Naive B cell (primary cell): ENCODE data around the gene ARMH2. TPM values are rescaled to one million over a fixed set of nuclear protein-coding genes. Genes with fewer than 3 reads are reported as not detected.

Experiments
- ATAC-seq, 2 donors: fragments of 150-1000 bp; cut with Tn5 transposase; 2 replicates each; pipeline ENCODE4 v1.10.0; 2021; ENCODE audit warnings: low read depth in 2 of 2, mild to moderate bottlenecking in 2 of 2, moderate library complexity in 2 of 2
- DNase-seq: peaks from one replicate; pipeline ENCODE4 v3.0.0; 2022
- H3K27ac Mint-ChIP-seq, 6 donors: one replicate each; pipeline ENCODE4 v1.8.0; 2020 to 2022; ENCODE audit warnings: mild to moderate bottlenecking in 6 of 6, mixed read lengths in 6 of 6, moderate library complexity in 5 of 6, inconsistent platforms in 2 of 6
- H3K27me3 Mint-ChIP-seq, 3 donors: one replicate each; pipeline ENCODE4 v1.8.0; 2021 to 2022; ENCODE audit warnings: mixed read lengths in 3 of 3, mild to moderate bottlenecking in 1 of 3
- H3K36me3 Mint-ChIP-seq, 2 donors: one replicate each; pipeline ENCODE4 v1.8.0; 2020 to 2022; ENCODE audit warnings: mixed read lengths in 2 of 2, inconsistent platforms in 1 of 2, mild to moderate bottlenecking in 1 of 2
- H3K4me1 Mint-ChIP-seq, 3 donors: one replicate each; pipeline ENCODE4 v1.8.0; 2020 to 2022; ENCODE audit warnings: mixed read lengths in 3 of 3, inconsistent platforms in 1 of 3, mild to moderate bottlenecking in 1 of 3, moderate library complexity in 1 of 3
- H3K4me3 Mint-ChIP-seq, 8 donors: one replicate each; pipeline ENCODE4 v1.8.0; 2020 to 2022; ENCODE audit warnings: mild to moderate bottlenecking in 8 of 8, mixed read lengths in 8 of 8, moderate library complexity in 8 of 8, inconsistent platforms in 2 of 8
- H3K9me3 Mint-ChIP-seq, 7 donors: one replicate each; pipeline ENCODE4 v1.8.0; 2020 to 2022; ENCODE audit warnings: mixed read lengths in 7 of 7, mild to moderate bottlenecking in 5 of 7, inconsistent platforms in 2 of 7, moderate library complexity in 1 of 7
- polyA plus RNA-seq, 6 donors: library from polyadenylated mRNA; unstranded; fragments of 300-500 nt; fragmentation: Illumina TruSeq; gene quantifications; one replicate each; pipeline ENCODE4 v1.2.3, GENCODE V29; 2021; ENCODE audit warnings: low read depth in 6 of 6

ARMH2 gene
- polyA plus RNA-seq, 6 donors from 2014 or later, result 0.44 to 0.50 TPM; not detected in 4

DNA sequence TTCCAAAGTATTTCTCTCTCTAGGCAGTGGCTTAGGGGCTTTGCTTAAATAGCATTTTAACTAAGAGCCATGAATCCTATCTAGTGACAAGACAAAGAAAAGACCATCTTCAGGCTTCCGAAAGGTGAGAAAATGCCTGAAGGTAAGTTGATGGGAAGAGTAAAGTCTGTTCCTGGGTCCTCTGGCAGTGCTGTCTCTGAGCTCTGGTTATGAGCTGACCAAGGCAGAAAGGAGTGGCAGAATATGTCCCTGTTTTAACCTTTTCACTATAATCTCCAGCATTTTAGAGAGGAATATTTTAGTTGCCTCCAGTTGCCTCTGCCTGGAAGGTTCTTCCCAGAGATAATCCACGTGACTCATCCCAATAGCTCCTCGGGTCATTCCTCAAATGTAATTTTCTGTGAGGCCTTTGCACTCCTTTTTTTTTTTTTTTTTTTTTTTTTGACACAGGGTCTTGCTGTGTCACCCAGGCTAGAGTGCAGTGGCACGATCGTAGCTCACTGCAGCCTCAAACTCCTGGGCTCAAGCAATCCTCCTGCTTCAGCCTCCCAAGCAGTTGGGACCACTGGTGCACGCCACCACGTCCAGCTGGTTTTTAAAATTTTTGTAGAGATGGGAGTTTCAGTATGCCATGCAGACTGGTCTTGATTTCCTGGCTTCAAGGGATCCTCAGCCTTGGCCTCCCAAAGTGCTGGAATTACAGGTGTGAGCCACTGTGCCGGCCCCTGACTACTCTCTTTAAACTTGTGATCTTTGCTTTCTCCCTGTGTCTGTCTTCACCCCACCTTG, 3.7 kb upstream of the ARMH2 start:
- no peak for DNase-seq
- no peak overlapping the region for H3K4me3 Mint-ChIP-seq

GRCh38 chr6:24799541-24799915, 811 bp upstream of the ARMH2 start:
- H3K4me1 Mint-ChIP-seq, result peaks cover 0 to 12% (median 0%) of the 10 kb centered on the region in 3 donors
- peak overlapping the region in 3 of 6 donors; percentile 1 to 41 (median 29) for H3K27ac Mint-ChIP-seq
- H3K9me3 Mint-ChIP-seq, result no peaks in the 10 kb centered on the region
- no peaks in the 10 kb centered on the region for H3K27me3 Mint-ChIP-seq
- ATAC-seq, result no peak
- DNase-seq, result no peak
- H3K36me3 Mint-ChIP-seq, result peaks cover 0 to 7% of the 10 kb centered on the region in 2 donors
- H3K4me3 Mint-ChIP-seq, result peak overlapping the region in 1 of 8 donors; percentile 48

More for the DNA sequence above, 3.7 kb upstream of the ARMH2 start:
- H3K4me1 Mint-ChIP-seq, result peaks cover 0 to 12% (median 0%) of the 10 kb centered on the region in 3 donors
- H3K27me3 Mint-ChIP-seq, result no peaks in the 10 kb centered on the region
- ATAC-seq, result no peak
- H3K27ac Mint-ChIP-seq, result peak overlapping the region in 4 of 6 donors; percentile 8 to 79 (median 63)
- peaks cover under 1 to 7% of the 10 kb centered on the region in 2 donors for H3K36me3 Mint-ChIP-seq
- H3K9me3 Mint-ChIP-seq, result no peaks in the 10 kb centered on the region

DNA sequence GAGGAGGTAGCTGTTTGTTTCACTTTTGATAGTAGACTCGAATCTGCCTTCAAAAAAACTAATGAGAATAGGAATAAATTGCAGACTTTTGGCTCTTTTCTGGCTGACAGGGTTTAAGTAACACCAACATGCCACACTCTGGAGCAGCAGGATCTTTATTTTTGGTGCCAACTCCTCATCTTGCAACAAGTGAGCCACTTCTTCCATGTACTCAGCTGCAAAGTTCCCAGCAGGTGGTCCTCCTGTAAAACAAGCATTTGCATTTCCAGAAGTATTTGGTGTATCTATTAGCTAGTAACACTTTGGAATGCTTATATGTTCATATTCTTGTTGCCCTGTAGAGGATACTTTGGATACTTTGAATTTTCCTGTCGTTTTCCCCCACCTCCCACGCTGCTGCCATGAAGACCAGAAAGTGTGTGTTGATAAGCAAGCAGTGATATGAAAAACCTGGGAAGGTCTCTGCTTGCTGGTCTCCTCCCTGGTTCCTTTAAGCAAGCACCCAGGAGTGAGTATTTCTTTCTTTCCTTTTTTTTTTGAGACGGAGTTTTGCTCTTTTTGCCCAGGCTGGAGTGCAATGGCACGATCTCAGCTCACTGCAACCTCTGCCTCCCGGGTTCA, 1.0 kb downstream of the ARMH2 start:
- DNase-seq, result no peak
- ATAC-seq, result no peak
- H3K4me3 Mint-ChIP-seq, result no peak overlapping the region

GRCh38 chr6:24796616-24797290, 2.0 kb downstream of the ARMH2 start:
- Mint-ChIP-seq H3K36me3 (no peaks in the 10 kb centered on the region), H3K27ac (no peak overlapping the region), H3K9me3 (no peaks in the 10 kb centered on the region), H3K27me3 (no peaks in the 10 kb centered on the region), H3K4me3 (no peak overlapping the region), H3K4me1 (peaks cover 0 to 12% (median 0%) of the 10 kb centered on the region in 3 donors)
- ATAC-seq (no peak), DNase-seq (no peak)

More for the DNA sequence above, 1.0 kb downstream of the ARMH2 start:
- no peaks in the 10 kb centered on the region for H3K9me3 Mint-ChIP-seq
- H3K27ac Mint-ChIP-seq, result no peak overlapping the region
- H3K4me1 Mint-ChIP-seq, result peaks cover 0 to 12% (median 0%) of the 10 kb centered on the region in 3 donors
- H3K36me3 Mint-ChIP-seq, result peaks cover 0 to 1% of the 10 kb centered on the region in 2 donors
- no peaks in the 10 kb centered on the region for H3K27me3 Mint-ChIP-seq

DNA sequence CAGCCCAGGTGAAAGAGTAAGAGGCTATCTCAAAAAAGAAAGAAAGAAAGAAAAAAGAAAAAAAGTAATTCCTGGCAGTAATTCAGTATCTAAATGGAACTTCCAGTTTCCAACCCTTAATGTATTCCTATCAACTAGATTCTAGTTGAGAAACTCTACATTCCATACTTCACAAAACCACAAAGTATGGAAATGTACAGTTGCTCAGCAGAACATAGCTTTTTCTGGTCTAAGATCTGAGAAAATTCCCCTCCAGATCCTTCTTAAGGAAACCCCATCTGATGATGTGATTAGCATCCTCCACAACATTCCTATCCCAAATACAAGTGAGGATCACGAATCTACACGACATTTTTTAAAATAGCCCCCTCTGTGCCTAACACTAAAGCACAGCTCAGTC, 3.6 kb downstream of the ARMH2 start:
- no peaks in the 10 kb centered on the region for H3K9me3 Mint-ChIP-seq
- no peak for ATAC-seq
- no peak overlapping the region for H3K4me3 Mint-ChIP-seq
- no peak overlapping the region for H3K27ac Mint-ChIP-seq
- H3K27me3 Mint-ChIP-seq, result no peaks in the 10 kb centered on the region
- DNase-seq, result no peak
- H3K36me3 Mint-ChIP-seq, result no peaks in the 10 kb centered on the region
- H3K4me1 Mint-ChIP-seq, result peaks cover 0 to 9% (median 0%) of the 10 kb centered on the region in 3 donors

DNA sequence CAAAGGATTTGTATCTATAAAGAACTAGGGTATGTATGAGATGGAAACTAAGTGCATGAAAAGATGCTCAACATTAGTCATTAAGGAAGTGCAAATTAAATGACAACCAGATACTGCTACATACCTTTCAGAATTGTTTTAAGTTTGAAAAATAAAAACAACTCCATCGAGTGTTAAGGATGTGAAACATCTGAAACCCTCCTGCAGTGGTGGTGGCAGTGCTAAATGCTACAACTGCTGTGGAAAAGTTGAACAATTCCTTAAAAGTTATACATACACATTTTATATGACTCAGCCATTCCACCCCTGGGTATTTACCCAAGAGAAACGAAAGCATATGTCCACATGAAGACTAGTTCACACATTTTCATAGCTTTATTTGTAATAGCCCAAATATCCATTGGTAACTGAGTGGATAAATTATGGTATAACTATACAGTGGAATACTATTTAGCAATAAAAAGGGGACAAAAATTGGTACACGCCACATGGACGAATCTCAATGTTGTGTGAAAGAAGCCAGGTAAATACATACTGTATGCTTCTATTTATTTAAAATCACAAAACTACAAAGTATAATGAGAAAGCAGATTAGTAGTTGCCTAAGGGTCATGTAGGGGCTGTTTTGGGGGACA, 10.6 kb downstream of the ARMH2 start:
- ATAC-seq, result no peak
- H3K4me3 Mint-ChIP-seq, result no peak overlapping the region
- peaks cover 7 to 11% of the 10 kb centered on the region in 2 donors for H3K36me3 Mint-ChIP-seq
- H3K9me3 Mint-ChIP-seq, result no peaks in the 10 kb centered on the region
- H3K4me1 Mint-ChIP-seq, result no peaks in the 10 kb centered on the region
- H3K27ac Mint-ChIP-seq, result no peak overlapping the region
- no peak for DNase-seq
- no peaks in the 10 kb centered on the region for H3K27me3 Mint-ChIP-seq

- H3K4me3 Mint-ChIP-seq, result no peak overlapping the region
- H3K4me1 Mint-ChIP-seq, result peaks cover 10 to 24% (median 15%) of the 10 kb centered on the region in 3 donors
- no peak for ATAC-seq
- H3K27ac Mint-ChIP-seq, result peak overlapping the region in 2 of 6 donors; percentile 12 to 15
- DNase-seq, result no peak
- no peaks in the 10 kb centered on the region for H3K27me3 Mint-ChIP-seq
- H3K9me3 Mint-ChIP-seq, result no peaks in the 10 kb centered on the region
- peaks cover 0 to 8% of the 10 kb centered on the region in 2 donors for H3K36me3 Mint-ChIP-seq
These were observed 18.5 kb downstream of the ARMH2 start for GRCh38 chr6:24780206-24780605.

- H3K36me3 Mint-ChIP-seq, result peaks cover 0 to 8% of the 10 kb centered on the region in 2 donors
- DNase-seq (no peak), ATAC-seq (no peak)
- peaks cover 10 to 24% (median 15%) of the 10 kb centered on the region in 3 donors for H3K4me1 Mint-ChIP-seq
- no peak overlapping the region for H3K27ac Mint-ChIP-seq
- H3K4me3 Mint-ChIP-seq, result peak overlapping the region in 1 of 8 donors; percentile 22
- H3K27me3 Mint-ChIP-seq, result no peaks in the 10 kb centered on the region
- no peaks in the 10 kb centered on the region for H3K9me3 Mint-ChIP-seq
These were observed 19.2 kb downstream of the ARMH2 start for GRCh38 chr6:24779416-24780016.

DNA sequence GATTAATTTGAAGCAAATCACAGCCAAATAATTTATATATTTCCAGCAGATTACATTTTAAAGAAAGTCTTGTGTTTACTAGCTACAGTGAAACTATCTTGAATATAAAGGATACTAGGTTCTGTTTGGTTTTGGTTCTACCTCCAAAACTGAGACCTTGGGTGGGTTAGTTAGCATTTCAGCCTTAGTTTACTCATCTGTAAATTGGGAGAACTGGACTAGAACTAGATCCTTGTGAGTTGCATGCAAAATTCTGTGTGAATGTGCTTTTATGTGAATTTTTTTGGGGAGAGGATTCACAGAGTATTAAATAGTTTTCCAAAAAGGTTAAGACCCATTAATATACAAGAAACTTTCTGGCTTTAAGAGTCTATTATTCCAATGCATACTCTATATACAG, 19.8 kb downstream of the ARMH2 start:
- Mint-ChIP-seq H3K36me3 (peaks cover 0 to 8% of the 10 kb centered on the region in 2 donors), H3K9me3 (no peaks in the 10 kb centered on the region), H3K27me3 (no peaks in the 10 kb centered on the region), H3K4me1 (peaks cover 13 to 24% (median 15%) of the 10 kb centered on the region in 3 donors), H3K27ac (no peak overlapping the region), H3K4me3 (peak overlapping the region in 1 of 8 donors; percentile 56)
- no peak for DNase-seq
- ATAC-seq, result no peak

DNA sequence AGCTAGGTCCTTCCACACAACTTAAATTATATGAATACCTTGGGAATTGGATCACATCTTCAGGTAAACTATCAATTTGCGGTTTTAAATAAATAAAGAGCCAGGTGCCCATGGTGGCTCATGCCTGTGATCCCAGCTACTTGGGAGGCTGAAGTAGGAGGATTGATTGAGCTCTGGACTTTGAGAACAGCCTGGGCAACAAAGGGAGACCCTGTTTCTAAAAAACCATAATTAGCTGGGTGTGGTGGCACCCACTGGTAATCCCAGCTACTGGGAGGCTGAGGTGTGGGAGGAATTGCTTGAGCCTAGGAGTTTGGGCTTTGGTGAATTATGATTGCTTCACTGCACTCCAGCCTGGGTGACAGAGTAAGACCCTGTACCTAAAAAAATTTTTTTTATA, 20.6 kb downstream of the ARMH2 start:
- H3K9me3 Mint-ChIP-seq, result no peaks in the 10 kb centered on the region
- ATAC-seq (no peak), DNase-seq (no peak)
- peak overlapping the region in 1 of 6 donors; percentile 25 for H3K27ac Mint-ChIP-seq
- H3K4me3 Mint-ChIP-seq, result no peak overlapping the region
- H3K36me3 Mint-ChIP-seq, result peaks cover 0 to 8% of the 10 kb centered on the region in 2 donors
- H3K4me1 Mint-ChIP-seq, result peaks cover 13 to 24% (median 15%) of the 10 kb centered on the region in 3 donors
- H3K27me3 Mint-ChIP-seq, result no peaks in the 10 kb centered on the region

DNA sequence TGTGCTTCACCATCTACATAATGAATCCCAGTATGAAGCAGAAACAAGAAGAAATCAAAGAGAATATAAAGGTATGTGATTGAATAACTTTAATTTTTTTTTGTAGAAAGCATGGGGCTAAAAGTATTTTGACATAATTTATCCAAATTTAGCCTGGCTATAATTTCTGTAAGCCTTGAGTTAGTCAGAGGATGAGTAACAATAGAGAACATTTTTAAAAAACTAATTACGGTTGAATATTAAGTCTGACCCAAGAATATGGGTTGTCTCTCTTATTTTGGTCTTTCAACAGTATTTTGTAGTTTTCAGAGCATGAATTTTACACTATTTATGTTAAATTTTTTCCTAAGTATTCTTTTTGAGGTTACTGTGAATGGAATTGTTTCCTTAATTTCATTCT, 21.5 kb downstream of the ARMH2 start:
- peaks cover 0 to 6% of the 10 kb centered on the region in 2 donors for H3K36me3 Mint-ChIP-seq
- no peaks in the 10 kb centered on the region for H3K9me3 Mint-ChIP-seq
- H3K4me3 Mint-ChIP-seq, result peak overlapping the region in 1 of 8 donors; percentile 7
- peaks cover 13 to 24% (median 15%) of the 10 kb centered on the region in 3 donors for H3K4me1 Mint-ChIP-seq
- no peaks in the 10 kb centered on the region for H3K27me3 Mint-ChIP-seq
- ATAC-seq (no peak), DNase-seq (no peak)
- H3K27ac Mint-ChIP-seq, result no peak overlapping the region

DNA sequence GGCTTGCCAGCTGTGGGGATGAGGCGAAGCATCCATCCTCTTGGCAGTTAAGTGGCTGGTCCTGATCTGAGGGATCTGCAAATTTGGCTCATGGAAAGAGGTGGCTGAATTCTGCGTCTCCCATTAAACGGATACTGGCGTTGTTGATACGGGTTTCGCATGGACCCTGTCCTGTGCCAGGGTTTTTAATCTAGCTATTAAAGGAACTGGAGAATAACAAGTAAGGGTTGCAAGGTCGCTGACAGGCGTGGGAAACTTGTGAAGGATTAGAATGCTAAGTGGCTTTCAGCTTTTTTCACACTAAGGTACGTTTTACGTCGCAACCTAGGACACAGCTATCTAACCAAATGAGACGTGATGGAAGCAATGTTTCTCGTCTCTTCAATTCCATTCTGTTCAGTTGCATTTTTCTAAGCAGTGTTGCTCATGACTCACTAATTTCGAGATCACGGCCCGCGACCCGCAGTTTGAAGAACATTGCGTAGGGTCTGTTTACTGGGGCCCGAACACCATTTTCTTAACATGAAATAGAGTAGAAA, 23.1 kb downstream of the ARMH2 start:
- H3K27ac Mint-ChIP-seq, result peak overlapping the region; percentile 93 to 99 (median 98)
- no peaks in the 10 kb centered on the region for H3K9me3 Mint-ChIP-seq
- no peak for ATAC-seq
- H3K27me3 Mint-ChIP-seq, result no peaks in the 10 kb centered on the region
- H3K4me3 Mint-ChIP-seq, result peak overlapping the region; percentile 98 to 100 (median 99)
- H3K36me3 Mint-ChIP-seq, result no peaks in the 10 kb centered on the region
- DNase-seq, result no peak
- peaks cover 13 to 24% (median 15%) of the 10 kb centered on the region in 3 donors for H3K4me1 Mint-ChIP-seq
